GM10847 (cell line): ENCODE results near the gene GPATCH4.

Source experiments
- POLR2A ChIP-seq: IDR thresholded peaks from 2 replicates; pipeline ENCODE4 v1.6.1; 2011; ENCODE audit not compliant: insufficient read length; ENCODE audit errors: extremely low read depth

GPATCH4 gene

GRCh38 chr1:156549831-156550230, 51.4 kb downstream of the GPATCH4 start:
- no peak for TF ChIP-seq POLR2A

- TF ChIP-seq POLR2A: no peak
Measured at GRCh38 chr1:156549390-156549789, 51.9 kb downstream of the GPATCH4 start.

GRCh38 chr1:156547982-156548381, 53.3 kb downstream of the GPATCH4 start:
- no peak for TF ChIP-seq POLR2A

- TF ChIP-seq POLR2A: no peak
Measured at GRCh38 chr1:156547434-156547833, 53.8 kb downstream of the GPATCH4 start.

- no peak for TF ChIP-seq POLR2A
Measured at GRCh38 chr1:156546267-156546666, 55.0 kb downstream of the GPATCH4 start.

GRCh38 chr1:156544592-156545102, 56.6 kb downstream of the GPATCH4 start:
- TF ChIP-seq POLR2A: no peak
